Lung (tissue), 12 donors: ENCODE results near the gene ATP6V0B. TPM values are rescaled to one million over a fixed set of nuclear protein-coding genes. Genes with fewer than 3 reads are reported as not detected.

Experiments used
- ATAC-seq: fragments of 200-7000 bp; cut with Tn5 transposase; one replicate; pipeline ENCODE4 v1.9.1; 2020; ENCODE audit warnings: moderate number of reproducible peaks; ENCODE audit not compliant: insufficient read depth, low FRiP score
- DNase-seq, 3 donors: peaks; one replicate each; pipeline ENCODE4 v3.0.0-alpha.2; 2013 to 2017
- H3K27ac ChIP-seq, 2 donors: one replicate each; pipeline ENCODE4 v1.5.1; 2013; ENCODE audit warnings: mild to moderate bottlenecking in 2 of 2, moderate library complexity in 2 of 2, control low read depth in 1 of 2, inconsistent platforms in 1 of 2, low read depth in 1 of 2, low read length in 1 of 2
- H3K27me3 ChIP-seq, 3 donors: one replicate each; pipeline ENCODE4 v1.5.1; 2013; ENCODE audit warnings: low read length in 2 of 3; ENCODE audit not compliant: control insufficient read depth in 3 of 3, insufficient read depth in 3 of 3
- H3K36me3 ChIP-seq, 4 donors: one replicate each; pipeline ENCODE4 v1.5.1; 2013; ENCODE audit warnings: low read length in 4 of 4, mild to moderate bottlenecking in 1 of 4, moderate library complexity in 1 of 4; ENCODE audit not compliant: control insufficient read depth in 4 of 4, insufficient read depth in 4 of 4
- H3K4me1 ChIP-seq, 5 donors: one replicate each; pipeline ENCODE4 v1.5.1; 2013; ENCODE audit warnings: low read length in 5 of 5, mild to moderate bottlenecking in 2 of 5, moderate library complexity in 1 of 5; ENCODE audit not compliant: control insufficient read depth in 5 of 5, insufficient read depth in 5 of 5
- H3K4me3 ChIP-seq: one replicate; pipeline ENCODE4 v1.5.1; 2013; ENCODE audit warnings: mild to moderate bottlenecking, control low read depth, moderate library complexity
- H3K9ac ChIP-seq, 2 donors: one replicate each; pipeline ENCODE4 v1.5.1; 2013; ENCODE audit warnings: low read length in 2 of 2, control low read depth in 1 of 2; ENCODE audit not compliant: insufficient read depth in 1 of 2
- H3K9me3 ChIP-seq, 4 donors: one replicate each; pipeline ENCODE4 v1.5.1; 2013; ENCODE audit warnings: low read length in 3 of 4, mild to moderate bottlenecking in 1 of 4, moderate library complexity in 1 of 4; ENCODE audit not compliant: control insufficient read depth in 4 of 4, insufficient read depth in 3 of 4
- CTCF ChIP-seq: IDR thresholded peaks from 2 replicates; pipeline ENCODE4 v1.5.1; 2012; ENCODE audit warnings: mild to moderate bottlenecking; ENCODE audit errors: control extremely low read depth, extremely low read depth
- WGBS, 2 donors: extraction: QIAGEN DNeasy Blood & Tissue Kit; methylation state at CpG; one replicate each; pipeline ENCODE4 v1.1.7; 2013; 5-methylcytosine and 5-hydroxymethylcytosine counted together
- polyA plus RNA-seq, 2 donors: library from polyadenylated mRNA; stranded (reverse); fragments of 200-250 nt; gene quantifications; one replicate each; pipeline ENCODE4 v1.2.1, GENCODE V29; 2013
- total RNA-seq, 2 donors: library from RNA; depleted of rRNA in 1 of 2; stranded (reverse); fragments of >200 nt in 1 of 2; gene quantifications; one replicate each; pipeline ENCODE4 v1.2.1, GENCODE V29; 2014 to 2021
- donor health status: control.
- donor health status: control.
- donor health status: Bipolar disorder and iron deficiency.
- donor health status: healthy.
- donor health status: DM: yes; HTN: yes; CAD: no.

ATP6V0B gene
- total and polyA plus RNA-seq, 4 donors: 71.2 to 484 (median 283) TPM

GRCh38 chr1:43930949-43931275 is 43.8 kb upstream of the ATP6V0B start:
- Histone ChIP-seq H3K27ac (no peak overlapping the region), H3K9ac (no peak overlapping the region), H3K4me3 (no peak overlapping the region), H3K36me3 (peaks cover 0 to 7% (median 0%) of the 10 kb centered on the region in 4 donors), H3K9me3 (no peaks in the 10 kb centered on the region), H3K27me3 (peaks cover 0 to 16% (median 6%) of the 10 kb centered on the region in 3 donors), H3K4me1 (peaks cover 0 to 11% (median 5%) of the 10 kb centered on the region in 5 donors)
- TF ChIP-seq CTCF: no peak
- WGBS, 2 donors: 70 to 76% methylated on average over 4 of the region's 4 CpGs
- ATAC-seq (no peak), DNase-seq (no peak)

- peaks cover 0 to 16% (median 6%) of the 10 kb centered on the region in 3 donors for H3K27me3 ChIP-seq
- WGBS, 2 donors: 94 to 97% methylated on average over 13 of the region's 13 CpGs
- no peak for TF ChIP-seq CTCF
- no peaks in the 10 kb centered on the region for H3K9me3 ChIP-seq
- H3K36me3 ChIP-seq: peaks cover 0 to 5% (median 0%) of the 10 kb centered on the region in 4 donors
- H3K4me1 ChIP-seq: peaks cover 0 to 11% (median 5%) of the 10 kb centered on the region in 5 donors
- H3K27ac ChIP-seq: no peak overlapping the region
- DNase-seq (no peak), ATAC-seq (no peak)
- H3K9ac ChIP-seq: no peak overlapping the region
- no peak overlapping the region for H3K4me3 ChIP-seq
Observed at GRCh38 chr1:43931711-43932660, 42.8 kb upstream of the ATP6V0B start.

- TF ChIP-seq CTCF: no peak
- Histone ChIP-seq H3K27ac (no peak overlapping the region), H3K36me3 (peaks cover 0 to 7% (median 0%) of the 10 kb centered on the region in 4 donors), H3K9me3 (no peaks in the 10 kb centered on the region), H3K4me1 (peaks cover 0 to 11% (median 5%) of the 10 kb centered on the region in 5 donors), H3K27me3 (peaks cover 0 to 16% (median 8%) of the 10 kb centered on the region in 3 donors), H3K4me3 (no peak overlapping the region), H3K9ac (no peak overlapping the region)
- 29 to 33% methylated on average over 8 of the region's 8 CpGs for WGBS, 2 donors
- ATAC-seq (no peak), DNase-seq (no peak)
Observed at GRCh38 chr1:43932786-43933385, 41.9 kb upstream of the ATP6V0B start.
